HG03342 (cell line): ENCODE data around the gene RPS6KA2.
"Not testable (repeated sequence)": the region's sequence is repeated elsewhere in the genome, so short reads cannot be mapped to it uniquely, and the experiment has no call there.

Experiments used
- ATAC-seq: cut with Tn5 transposase; IDR thresholded peaks from one replicate; pipeline ENCODE4 v1.9.1; 2021; ENCODE audit warnings: mild to moderate bottlenecking, moderate library complexity; ENCODE audit not compliant: unreplicated experiment

RPS6KA2 gene

DNA sequence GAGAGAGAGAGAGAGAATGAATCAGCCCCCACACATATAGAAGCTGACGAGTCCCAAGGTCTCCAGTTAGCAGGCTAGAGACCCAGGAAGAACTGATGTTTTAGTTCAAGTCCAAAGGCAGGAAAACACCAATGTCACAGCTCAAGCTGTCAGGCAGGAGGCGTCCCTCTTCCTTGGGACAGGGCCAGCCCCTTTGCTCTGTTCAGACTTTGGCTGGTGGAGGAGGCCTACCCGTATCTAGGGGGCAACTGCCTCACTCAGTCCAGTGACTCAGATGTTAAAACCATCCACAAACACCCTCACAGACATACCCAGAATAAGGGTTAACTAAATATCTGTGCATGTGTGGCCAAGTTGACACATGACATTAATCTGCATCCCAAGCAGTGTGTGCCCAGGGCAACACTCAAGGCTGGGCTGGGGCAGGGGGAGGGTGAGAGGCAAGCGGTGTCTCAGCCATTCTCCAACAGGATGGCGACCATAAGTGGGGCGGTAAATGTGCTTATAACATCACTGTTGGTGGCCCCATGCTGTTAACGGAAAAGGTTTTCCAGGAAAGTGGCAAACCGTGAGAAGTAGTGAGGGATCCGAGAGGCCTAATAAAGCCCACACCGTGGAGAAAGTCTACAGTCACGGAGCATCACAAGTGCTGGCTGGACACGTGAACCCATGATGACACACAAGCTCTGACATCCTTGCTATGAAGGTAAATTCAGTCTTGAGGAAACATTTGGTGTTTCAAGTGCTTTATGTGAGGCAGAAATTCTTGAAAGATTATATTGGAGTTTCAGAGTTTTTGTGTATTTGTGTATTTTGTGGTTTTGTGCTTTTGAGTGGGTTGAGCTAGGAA lies 68.7 kb downstream of the RPS6KA2 start:
- ATAC-seq: no peak

DNA sequence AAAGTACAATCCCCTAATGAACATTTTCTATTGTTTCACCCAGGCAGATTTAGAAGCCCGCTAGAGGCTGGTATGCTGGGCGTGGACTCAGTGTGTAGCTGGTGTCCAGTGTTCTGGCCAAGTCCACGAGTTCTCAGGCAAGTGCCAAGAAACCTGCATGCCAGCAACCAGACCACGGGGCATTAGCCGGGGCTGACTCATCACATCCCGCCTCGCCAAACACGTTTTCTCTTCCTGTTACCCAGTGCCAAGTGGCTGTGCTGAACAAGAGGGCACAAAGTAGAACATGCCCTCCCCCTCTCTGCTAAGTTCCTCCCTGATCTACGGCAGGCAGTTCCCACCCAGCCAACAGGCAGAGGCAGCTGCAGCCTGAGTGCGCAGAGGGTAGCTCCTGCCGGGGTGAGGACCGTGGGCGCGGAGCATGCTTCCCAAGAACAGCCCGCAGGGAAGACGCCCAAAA lies 70.2 kb downstream of the RPS6KA2 start:
- no peak for ATAC-seq

DNA sequence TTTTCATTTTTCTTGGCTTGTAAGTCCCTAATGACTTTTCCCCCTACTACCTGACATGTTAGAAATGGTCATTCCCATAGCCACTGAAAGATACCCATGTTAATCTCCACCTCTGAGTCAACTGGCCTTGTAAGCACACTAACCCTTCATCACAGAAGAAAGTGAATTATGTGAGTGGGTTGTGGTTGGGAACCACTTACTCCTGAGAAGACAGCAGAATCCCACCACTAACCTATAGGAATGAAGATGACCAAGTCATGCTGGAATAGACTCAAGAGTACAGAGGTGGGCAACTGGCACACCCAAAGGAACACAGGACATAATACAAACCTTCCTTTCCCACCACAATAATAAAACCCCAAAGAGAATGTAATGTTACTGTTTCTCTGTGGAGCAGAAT lies 70.7 kb downstream of the RPS6KA2 start:
- no peak for ATAC-seq

DNA sequence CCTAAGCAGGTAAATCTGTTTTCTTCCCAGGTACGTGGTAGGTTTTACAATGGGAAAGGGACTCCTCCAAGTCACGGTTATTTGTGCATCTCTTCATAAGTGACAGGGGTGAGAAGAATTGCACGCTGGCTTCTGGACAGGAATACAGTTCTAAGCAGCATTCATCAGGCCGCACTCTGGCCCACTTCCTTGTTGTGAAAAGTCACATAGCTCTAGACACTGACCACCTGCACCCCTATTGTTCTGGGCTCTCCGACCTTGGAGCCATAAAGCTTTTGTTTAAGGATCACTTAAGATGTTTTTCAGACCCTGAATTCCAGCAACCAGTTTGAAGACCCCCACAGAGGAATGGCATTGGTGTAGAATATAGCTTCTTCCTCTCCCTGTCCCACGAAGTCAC lies 72.0 kb downstream of the RPS6KA2 start:
- no peak for ATAC-seq

DNA sequence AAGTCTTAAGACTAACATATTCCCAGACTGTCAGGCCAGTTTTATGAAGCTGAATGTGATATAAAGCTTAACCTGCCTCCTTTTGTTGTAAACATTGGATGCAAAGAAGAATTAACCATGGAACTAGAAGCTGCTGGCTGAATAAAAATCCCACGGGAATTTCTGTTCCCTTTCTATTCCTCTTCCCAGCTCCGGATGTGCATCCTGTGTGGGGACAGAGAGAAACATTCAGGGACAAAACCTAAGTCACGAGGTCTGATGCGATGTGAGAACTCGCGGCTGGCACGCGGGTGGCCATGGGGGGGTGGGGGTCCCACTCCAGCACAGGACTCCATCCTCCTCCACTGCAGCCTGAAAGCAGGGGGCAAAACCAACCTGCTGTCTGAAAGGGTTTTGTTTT lies 72.7 kb downstream of the RPS6KA2 start:
- ATAC-seq: no peak

DNA sequence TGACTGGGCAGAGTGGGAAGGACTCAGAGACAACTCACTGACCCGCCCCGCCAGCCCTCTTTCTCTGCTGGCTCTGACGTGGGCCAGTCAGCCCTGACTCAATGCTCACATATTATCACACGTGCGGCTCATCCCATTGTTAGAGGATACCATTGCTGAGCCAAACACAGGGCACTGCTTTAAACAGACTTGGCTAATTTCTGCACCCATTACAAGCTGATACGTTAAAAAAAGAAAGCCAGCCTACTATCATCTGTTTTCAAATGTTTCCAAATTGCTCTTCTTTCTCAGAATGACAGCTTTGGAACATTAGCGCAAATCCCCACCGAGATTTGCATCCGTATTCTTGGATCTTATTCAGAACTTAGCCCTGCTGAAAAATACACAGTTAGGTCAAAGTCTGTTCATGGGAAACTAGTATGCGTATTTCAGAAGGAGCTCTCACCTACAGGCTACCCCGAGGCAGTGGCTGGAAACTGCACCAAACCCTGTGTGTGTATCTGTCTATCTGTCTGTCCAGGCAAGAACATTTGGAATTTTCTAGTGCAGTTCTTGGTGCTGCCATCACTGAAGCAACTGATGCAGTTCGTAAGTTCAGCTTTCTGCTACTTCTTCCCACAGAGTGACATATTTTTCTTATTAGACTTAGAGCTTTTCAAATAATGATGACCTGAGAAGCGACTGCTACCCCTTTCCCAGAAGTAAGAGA lies 73.3 kb downstream of the RPS6KA2 start:
- no peak for ATAC-seq

DNA sequence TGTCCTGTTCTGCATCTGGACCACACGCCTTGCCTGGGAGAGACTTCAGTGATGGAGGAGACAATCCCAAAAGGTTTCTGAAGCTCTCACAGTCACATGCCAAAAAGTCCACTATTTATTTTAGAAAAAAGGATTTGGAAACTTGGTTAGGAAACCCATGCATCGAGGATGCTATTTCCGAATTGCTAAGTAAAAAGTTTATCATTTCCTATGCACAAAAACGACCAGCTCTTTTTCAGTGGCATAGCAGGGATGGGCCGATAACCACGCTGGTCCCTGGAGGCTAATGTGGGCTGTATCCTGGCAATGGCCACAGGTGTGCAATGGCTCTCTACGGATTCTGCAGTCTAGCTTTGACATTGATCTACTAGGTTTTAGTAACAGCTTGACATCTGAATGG lies 74.5 kb downstream of the RPS6KA2 start:
- ATAC-seq: no peak

DNA sequence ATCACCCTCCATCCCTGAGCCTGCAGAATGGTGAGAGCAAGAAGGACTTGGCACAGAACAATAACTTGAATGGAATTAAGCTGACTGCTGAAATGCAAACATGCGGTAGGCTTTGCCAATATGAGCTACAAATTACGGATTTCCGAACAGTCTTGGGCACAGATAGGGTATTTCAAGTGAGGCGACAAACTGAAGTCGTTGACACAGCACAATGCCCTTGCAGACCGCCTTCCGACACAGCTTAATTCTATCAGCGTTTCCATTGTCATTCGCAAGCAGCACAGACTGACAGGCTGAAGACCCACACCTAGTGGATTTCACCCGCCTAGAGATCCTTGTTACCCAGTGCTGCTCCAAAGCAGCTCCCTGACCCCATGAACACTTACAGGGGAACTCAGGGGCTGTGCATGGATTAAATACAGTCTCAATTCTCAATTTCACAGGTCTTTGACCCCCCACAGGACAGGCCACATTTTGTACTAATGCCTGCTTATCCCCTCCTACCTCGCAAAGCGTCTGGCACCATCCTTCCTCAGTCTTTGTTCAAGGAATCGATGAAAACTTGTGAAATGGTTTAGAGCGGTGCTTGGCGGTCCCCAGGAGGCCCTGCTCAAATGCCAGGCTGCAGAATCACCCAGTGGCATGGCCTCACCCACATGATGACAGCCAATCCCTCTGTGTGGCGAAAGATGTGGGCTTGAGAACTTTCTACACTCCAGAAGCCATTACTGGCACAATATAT lies 75.1 kb downstream of the RPS6KA2 start:
- ATAC-seq: no peak

DNA sequence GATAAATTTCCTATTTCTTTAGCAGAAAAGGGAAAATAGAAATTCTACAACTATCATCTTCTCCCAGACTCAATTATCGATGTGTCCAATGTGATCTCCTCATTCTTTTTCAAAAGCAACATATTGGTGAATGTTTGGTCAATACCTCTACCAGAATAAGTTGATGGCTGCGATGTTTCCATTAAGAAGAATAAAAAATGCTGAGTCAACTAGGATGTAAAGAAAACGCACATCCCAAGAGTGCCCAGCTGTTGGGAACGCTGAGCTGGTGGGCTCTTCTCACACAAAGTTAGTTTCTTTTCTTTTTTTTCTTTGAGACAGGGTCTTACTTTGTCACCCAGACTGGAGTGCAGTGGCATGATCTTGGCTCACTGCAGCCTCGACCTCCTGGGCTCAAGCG lies 80.4 kb downstream of the RPS6KA2 start:
- no peak for ATAC-seq

DNA sequence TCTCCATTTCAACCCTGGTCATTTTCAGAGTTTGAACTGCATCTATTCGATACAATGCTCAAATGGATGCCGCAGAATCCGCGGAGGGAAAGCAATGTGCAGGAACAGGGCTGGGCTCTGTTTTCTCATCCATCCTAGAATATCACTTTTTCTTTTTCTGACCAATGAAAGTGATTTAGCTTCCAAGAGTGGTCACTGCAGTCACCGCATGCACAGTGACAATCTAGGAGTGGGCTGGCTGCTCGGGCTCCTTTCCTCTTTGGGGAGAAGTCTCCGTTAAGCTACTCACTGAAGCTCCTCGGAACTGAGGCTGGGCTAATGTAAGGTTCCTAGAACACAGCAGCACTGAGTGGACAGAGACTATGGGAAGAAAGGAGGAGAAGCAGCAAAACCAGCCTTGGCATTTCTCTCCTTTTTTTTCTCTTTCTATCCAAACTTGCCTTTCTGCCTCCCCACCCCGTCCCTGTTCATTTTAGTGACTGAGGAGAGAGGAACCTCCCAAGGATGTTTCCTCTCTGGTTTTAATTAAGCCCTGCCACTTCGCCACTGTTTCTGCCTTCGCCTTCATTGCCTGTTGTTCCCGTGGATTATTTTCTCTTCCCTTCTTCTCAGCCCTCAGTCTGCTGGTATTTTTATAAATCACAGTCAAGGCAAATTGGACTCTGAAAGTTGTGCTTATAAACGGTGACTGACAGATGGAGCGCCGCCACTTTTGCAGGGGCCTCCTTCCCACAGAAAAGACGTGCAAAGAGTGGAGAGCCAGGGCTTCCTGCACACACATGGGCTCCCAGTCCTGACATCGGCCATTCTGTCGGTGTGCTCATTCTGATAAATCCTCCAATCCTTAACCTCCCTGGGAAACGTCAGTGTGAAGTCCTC lies 81.7 kb downstream of the RPS6KA2 start:
- no peak for ATAC-seq

DNA sequence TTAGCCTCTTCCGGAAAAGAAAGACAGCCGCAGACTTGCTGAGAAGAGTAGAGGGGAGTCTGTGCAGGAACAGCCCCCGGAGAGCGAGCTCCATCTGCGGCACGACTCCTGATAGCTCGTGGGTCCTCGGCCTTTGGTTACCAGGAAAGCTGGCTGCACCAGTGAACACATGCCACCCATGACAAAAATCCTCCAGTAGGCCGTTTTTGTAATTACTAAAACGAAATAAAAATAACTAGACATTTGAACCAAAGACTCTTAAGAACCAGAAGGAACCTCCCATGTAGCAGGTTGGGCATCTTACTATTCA lies 82.8 kb downstream of the RPS6KA2 start:
- ATAC-seq: no peak

DNA sequence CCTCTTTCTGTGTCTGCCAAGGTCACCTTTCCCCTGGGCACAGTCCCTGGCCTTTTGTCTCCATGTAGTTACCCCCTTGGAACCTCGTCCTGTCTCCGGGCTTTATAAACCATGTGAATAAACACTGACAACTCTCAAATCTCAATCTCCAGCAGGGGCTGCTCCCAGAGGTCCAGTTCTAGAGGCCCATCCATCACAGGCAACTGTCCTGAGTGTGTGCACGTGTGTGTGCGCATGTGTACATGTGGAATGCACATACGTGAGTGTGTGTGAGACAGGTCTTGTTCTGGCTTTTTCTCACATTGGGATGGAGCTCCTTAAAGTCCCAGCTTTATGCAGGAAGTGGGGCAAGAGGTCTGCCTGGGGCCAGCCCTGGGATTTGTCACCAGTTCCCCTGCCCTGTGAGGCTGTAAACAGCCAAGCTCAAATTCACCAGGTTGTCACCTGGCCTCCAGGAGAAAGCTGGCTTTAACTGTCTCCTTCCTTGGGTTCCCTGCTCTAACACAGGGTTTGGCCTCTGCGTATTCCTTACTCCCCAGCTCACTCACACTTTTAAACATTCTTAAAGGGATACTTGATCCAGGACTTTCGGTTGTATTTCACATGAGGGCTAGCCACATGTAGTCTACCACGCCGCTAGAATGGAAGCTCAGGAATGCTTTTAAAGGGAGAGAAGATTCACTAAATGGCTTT lies 83.3 kb downstream of the RPS6KA2 start:
- no peak for ATAC-seq

DNA sequence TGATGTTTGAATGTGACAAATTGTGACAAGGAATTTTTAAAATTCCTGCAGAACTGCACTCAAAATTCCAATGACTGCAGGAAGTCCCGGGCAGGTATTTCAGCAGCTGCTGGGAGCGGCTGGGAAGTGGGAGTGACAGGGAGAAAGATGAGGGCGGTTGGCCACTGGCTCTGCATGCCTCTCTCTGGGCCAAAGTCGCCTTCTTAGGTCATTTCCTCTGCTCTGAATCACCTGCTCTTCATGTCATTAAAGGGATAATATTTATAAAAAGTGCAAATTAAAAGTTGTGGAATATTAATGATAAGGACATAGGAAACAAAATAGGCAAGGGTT lies 84.5 kb downstream of the RPS6KA2 start:
- no peak for ATAC-seq

DNA sequence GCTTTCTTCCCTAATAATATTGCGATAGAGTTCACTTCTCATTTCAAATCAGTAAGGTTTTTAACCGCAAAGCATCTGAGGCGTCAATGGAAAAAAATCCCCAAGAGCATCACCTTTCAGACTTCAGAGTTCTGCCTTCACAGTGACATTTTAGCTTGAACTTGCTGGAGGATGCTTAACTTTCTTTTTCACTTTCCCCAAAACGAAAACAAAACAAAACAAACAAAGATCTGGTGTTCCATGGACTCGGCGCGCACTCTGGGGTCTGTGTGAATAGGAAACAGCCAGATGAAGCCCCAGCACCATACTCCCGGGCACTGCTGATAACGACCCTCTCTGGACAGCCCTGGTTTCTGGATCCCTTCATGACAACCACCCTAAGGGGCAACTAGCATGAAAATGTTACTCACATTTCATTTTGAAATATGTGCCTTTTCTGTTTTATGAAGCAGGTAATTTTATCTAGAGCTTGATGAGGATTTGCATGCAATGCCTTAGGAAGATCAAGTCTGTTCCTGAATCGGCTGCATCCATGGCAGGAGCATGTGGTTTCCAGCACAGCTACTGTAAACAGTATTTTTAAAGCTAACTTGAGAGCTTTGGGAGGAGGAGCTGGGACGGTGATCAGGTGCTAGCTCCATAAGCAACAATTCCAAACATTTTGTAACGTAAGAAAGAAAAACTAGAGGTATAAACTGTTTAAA lies 85.0 kb downstream of the RPS6KA2 start:
- no peak for ATAC-seq

DNA sequence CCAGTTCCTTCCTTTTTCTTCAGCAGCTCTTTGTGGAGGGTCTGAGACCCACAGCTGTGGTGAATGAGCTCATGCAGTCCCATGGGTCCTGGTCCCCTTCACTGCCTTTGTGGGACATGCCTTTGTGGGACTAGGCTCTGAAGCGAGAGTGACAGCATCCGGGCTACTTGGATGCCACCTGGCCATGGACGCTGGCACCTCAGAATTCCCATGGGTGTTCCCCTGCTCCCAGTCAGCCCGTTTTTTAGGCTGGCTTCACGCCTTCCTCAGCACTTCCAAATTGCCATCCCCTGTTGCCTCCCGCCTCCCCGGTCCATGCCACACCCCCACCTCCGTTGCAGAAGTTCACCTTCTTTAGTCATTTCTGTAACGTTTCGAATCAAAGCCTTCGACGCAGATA lies 85.7 kb downstream of the RPS6KA2 start:
- ATAC-seq: no peak

DNA sequence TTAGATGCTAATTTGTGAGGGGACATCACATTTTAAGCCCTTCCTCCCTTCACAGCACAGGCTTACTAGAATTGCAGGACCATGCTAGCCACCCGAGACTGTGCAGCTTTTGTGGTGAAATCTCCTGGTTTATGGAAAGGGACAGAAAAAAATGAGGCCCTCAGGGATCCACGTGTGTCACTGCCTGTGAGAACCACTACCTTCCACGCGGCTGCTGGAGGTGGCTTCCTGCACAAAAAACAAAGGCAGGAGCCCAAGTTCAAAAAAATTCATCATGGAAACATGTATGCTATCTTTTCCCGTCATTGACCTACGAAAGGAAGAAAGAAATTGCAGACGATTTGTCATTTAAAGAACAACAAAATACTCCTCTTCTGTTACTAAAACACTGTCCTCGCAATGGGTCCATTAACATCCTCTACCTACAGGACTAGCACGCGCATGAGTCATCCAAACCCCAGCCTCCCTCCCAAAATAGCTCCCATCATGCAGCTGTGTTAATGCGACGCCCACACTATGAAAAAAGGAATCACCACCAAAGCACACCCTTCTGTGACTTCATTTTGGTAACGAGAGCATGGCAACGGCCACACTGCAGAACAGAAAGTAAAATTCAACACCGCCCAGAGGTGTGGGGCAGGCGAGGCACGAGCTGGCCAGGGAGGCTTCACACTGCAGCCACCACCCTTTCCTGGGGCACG lies 86.3 kb downstream of the RPS6KA2 start:
- ATAC-seq: peak; percentile 94

DNA sequence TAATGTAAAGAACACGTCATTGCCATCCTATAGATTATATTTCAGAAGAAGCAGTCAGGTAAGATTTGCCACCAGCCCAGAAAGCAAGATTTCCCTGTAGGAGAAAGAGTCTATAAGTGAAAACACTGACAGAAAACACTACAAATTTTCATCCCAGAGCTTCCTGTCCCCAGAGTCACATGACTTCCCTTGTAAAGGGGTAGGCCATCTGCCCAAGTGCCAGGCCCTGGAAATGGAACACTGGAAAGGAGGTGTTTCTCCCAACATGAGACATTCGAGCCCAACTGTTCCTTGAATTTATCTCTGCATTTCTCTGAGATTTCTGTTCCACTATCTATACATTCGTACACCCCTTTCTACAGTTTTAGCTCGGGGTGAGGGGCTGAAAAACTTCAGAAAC lies 87.5 kb downstream of the RPS6KA2 start:
- no peak for ATAC-seq

DNA sequence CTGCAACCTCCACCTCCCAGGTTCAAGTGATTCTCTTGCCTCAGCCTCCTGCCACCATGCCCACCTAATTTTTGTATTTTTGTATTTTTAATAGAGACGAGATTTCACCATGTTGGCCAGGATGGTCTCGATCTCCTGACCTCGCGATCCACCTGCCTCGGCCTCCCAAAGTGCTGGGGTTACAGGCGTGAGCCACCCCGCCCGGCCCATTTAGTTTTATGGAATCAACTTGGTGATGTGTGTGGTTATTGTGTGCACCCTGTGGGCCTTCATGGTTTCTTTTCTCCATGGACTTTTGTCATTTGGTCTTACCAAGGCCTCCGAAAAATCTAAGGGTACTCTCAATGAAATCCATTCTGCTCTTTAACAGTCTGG lies 88.1 kb downstream of the RPS6KA2 start:
- ATAC-seq: not testable (repeated sequence)

DNA sequence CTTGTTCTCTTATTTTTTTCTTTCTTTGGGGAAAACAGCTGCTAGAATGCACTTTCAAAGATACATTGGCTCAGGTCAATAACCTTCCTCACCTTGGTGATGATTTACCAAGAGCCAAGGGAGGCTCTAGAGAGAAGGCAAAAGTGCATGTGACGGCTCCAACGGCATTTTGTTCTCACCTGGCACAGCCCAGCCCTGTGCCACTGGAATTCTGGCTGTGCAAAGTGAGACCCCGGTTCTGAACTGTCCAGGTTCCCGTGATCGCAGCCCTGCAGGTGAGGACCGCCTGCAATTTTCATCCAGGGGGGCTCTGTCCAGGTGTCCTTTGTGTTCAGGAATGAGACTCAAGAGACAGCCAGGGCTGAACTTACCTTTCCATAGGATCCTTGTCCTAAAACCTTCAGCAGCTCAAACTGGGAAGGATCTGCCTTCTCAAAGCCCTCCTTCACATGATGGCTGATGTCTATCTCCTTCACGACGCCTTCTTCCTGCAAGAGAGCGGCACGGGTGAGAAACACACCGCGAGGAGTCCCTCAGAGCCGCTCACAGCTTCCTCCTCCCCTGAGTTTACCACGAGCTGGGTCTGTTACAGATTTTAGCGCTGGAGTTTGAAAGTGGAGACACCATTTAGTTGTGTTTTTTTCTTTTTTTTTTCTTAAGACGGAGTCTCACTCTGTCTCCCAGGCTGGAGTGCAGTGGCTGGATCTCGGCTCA lies 88.6 kb downstream of the RPS6KA2 start:
- no peak for ATAC-seq
